HG03097 (cell line): ENCODE measurements around the gene PLA2G2F.

Experiments
- ATAC-seq: cut with Tn5 transposase; IDR thresholded peaks from one replicate; pipeline ENCODE4 v1.9.1; 2021; ENCODE audit not compliant: unreplicated experiment, low FRiP score

The PLA2G2F gene, protein sequence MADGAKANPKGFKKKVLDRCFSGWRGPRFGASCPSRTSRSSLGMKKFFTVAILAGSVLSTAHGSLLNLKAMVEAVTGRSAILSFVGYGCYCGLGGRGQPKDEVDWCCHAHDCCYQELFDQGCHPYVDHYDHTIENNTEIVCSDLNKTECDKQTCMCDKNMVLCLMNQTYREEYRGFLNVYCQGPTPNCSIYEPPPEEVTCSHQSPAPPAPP

DNA sequence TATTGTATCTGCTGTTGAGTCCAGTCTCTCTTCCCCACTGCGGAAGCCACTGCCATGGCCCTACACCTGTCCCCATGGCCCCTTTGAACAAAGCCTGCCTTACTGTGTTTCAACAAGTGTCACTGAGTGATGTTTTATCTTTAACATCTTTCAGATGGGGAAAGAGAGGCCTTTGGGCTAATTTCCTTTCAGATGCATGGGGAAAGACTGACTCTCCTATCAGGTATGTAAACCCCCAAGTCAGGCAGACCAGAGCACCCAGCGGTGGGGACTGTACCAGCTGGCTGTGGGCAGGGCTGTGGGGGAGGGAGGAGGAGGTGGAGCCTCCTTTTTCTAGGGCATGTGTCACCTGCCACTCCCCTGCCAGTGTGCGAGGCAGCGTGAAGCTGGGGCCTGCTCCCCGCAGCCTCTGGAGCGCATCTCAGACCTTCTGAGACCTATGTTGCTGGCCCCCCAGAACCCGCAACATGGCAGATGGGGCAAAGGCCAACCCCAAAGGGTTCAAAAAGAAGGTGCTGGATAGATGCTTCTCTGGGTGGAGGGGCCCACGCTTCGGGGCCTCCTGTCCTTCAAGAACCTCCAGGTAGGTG lies at the start of gene PLA2G2F:
Gene PLA2G2F, plus strand, starts transcription at position 363 of the 590 bp plus-strand sequence. Its CDS starts 105 bp downstream, at position 468.
- ATAC-seq = no peak

DNA sequence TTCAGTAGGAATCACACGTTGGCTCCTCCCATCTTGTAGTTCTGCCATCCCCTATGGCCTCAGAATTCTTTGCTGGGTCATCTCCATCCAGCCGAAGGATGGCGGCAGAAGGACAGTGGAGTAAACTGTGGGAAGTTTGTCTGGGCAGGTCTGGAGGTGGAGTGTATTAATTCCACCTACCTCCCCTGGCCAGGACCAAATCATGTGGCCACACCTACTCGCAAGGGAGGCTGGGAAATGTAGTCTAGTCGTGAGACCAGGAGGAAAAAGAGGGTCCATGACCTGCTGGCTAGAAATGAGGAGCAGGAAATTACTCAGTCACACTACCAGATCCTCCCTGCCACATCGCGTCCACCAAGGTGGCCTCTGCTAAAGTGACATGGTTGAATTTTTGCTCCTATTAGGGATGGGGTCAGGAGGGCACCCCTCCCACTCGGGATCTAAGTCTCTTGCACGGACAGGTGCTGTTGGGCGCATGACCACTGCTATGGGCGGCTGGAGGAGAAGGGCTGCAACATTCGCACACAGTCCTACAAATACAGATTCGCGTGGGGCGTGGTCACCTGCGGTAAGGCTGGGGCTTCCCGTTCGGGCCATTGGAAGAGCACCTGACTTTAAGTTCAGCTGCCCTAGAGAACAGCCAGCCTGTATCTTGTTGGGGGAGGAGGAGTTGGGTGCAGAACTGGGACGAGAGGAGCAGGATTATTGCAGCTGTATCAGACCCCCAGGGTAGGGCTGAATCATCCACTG lies 49.6 kb upstream of the PLA2G2F start:
- ATAC-seq = no peak

DNA sequence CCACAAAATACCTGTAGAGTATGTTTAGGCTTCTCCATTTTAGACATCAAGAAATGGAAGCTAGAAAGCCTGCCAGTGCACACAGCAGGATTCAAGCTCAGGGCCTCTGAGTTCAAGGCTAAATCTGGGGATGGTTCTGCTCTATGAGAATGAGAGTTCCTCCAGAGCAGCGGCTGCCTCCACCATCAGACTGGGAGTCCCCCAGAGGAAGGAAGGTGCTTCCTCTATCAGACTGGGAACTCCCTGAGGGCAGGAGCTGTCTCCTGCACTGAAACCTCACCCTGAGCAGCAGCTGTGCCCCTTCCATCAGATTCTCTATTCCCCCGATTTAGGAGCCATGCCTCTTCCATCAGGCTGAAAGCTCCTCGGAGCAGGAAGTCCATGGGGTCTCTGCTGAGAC lies 49.0 kb upstream of the PLA2G2F start:
- ATAC-seq = no peak

DNA sequence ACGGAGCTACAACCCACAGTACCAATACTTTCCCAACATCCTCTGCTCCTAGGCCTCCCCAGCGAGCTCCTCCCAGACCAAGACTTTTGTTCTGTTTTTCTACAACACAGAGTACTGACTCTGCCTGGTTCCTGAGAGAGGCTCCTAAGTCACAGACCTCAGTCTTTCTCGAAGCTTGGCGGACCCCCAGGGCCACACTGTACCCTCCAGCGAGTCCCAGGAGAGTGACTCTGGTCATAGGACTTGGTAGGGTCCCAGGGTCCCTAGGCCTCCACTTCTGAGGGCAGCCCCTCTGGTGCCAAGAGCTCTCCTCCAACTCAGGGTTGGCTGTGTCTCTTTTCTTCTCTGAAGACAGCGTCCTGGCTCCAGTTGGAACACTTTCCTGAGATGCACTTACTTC lies 48.5 kb upstream of the PLA2G2F start:
- ATAC-seq = no peak

DNA sequence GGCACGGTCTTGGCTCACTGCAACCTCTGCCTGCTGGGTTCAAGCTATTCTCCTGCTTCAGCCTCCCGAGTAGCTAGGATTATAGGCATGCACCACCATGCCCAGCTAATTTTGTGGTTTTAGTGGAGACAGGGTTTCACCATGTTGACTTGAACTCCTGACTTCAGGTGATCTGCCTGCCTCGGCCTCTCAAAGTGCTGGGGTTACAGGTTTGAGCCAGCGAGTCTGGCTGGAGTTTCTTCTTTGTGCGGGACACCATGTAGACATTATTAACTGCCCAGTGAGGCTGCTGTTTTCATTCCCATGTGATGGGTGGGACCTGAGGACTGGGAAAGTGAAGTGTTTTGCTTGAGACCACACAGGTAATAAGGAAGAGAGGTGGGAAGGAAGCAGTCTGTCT lies 45.8 kb upstream of the PLA2G2F start:
- ATAC-seq = no peak

DNA sequence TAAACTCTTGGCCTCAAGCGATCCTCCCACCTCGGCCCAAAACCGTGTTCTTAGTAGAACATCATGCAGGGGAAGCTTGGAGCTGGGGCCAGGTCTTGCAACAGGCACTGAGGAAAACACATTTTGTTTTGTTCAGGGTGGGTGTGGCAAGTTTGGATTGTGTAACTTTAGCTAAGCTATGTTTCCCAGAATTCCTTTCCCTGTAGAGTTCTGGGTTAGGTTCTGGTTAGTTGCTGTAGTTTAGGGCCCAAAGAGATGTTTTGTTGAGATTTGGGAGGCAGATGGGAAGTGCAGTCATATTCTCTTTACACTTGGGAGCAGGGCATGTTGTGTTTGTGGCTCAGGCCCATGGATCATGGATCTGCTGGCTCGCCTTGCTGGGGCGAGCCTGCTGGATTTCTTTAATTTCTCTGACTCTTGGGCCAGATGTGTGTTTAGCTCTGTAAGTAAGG lies 45.2 kb upstream of the PLA2G2F start:
- ATAC-seq = no peak

DNA sequence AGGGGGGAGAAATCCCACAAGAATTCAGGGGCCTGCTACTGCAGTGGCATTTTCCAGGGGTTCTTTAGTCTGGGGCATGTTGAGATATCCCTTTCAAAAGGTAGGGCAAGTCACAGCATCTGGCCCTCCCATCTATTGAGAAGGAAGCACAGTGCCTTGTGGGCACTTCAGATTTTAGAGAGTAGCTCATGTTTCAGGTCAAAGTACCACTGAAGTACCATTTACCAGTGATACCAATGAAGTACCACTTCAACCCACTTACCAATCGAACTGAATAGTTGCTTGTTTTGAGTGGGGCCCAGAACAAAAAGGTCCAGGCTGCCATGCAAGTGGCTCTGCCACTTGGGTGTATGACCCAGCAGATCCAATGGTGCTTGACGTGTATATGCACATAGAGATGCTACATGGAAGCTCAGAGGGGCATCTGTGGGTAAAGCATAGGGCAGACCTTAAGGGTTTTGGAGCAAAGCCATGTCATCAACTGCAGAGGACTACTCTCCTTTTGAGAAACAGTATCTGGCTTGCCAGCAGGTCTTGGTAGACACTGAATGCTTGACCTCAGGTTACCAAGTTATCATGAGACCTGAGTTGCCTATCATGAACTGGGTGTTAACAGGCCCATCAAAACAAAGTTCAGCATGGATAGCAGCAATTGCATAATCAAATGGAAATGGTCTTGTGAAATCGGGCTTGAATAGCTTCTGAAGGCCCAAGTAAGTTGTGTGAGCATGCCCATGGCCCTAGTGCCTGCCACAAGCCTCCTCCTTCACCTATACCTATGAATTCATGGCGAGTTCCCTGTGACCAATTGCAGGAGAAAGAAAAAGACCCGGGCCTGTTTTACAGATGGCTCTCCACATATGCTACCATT lies 43.3 kb upstream of the PLA2G2F start:
- no peak for ATAC-seq

DNA sequence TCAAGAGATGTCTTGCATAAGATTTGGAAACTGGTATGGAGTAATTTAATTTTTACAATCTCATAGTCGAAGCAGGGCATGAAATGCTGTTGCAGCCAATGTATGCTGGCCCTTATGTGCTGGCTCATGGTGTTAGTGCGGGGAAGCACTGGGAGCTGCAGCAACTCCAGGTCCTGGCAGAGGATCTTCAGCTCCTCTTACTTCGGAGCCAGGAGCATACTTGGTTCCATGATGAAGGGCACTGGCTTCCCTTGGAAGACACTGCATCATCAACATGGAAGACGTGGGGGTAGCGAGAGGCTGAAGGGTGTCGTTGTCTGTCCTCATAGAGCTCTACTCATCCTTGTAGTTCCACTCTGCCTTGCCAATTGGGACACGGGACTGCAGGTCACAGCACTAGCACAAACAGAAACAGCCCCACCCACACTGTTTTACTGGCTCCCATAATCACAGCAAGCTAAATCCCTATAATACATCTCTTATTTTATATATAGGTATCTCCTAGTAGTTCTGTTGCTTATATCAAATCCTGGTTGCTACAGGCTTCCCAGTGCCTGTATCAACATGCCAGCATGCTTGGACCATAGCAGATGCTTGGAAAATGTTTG lies 42.2 kb upstream of the PLA2G2F start:
- ATAC-seq = no peak

DNA sequence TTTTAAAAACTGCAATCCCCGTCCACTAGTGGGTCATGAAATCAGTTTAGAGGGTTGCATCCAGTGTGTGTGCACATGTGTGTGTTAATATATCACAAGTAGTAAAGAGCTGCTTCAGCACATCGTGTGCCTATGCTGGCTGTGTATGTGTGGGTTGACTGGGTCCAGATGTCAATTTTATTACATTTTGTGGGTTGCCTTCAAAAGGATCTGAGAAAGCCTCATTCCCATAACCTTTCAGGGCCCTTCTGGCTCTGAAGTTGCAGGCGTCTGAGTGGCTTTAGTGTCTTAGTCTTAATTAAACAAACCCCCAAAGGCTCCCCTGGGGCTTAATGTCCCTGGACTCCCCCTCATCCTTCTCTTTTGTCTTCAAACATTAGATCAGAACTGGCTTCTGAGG lies 39.6 kb upstream of the PLA2G2F start:
- ATAC-seq = no peak

DNA sequence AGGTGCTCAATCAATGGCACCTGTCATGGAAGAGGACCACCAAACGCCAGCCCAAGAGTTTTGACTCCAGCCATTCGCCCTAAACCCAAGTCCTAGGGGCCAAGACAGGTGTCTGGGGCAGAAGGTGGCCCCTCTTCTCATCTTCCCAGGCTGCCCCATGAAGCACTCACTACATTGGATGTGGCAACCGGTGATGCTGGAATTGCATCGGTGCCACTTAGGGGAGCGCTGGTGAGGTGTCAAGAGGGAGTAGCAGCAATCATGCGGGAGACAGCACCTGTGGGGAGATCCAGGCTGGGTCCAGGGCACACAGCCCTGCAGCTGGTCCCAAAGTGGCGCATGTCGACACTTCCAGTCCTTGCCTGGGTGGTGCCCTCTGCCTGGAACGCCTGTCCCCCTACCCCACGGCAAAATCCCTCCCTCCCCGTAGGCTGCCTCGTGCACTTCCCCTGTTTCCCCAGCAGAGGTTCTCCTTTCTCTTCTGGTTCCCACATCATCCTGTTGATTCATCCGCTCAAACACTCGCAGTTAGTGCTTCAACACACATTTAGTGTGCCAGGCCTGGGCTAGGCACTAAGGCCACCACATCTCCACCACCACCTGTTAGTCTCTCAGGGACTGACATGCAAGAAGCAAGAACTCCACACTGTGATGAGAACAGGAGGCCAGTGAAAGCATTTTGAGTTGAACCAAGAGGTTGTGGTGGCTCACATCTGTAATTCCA lies 38.3 kb upstream of the PLA2G2F start:
- no peak for ATAC-seq

DNA sequence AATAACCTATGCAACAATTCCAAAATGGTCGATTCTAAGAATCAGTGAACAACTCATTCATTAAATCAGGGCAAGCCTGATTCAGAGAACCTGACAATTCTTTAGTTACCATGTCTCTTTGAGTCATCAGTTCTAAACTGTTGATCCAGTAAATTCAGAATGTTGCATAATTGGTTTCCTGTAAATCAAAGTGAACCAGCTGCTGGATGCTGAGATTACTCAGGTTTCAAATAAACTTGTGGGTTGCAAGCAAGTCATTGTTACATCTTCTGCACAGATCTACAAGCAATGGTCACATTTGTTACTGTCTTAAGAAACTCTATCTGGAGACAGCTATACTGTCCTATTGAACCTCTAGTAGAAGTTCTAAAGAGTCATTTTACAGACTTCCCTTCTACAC lies 36.2 kb upstream of the PLA2G2F start:
- ATAC-seq = no peak

DNA sequence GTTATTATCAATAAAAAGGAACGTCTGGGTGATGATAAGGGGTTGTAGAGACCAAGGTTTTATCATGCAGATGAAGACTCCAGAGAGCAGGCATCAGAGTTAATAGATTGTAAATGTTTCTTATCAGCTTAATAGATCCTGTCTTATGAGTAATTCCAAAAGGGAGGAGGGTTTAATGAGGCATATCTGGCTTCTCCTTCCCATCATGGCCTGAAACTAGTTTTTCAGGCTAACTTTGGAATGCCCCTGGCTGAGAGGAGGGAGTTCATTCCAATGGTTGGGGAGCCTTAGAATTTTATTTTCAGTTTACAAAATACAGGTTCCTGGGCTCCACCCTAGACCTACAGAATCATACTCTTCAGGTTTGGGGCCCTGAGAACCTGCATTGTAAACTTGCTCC lies 33.3 kb upstream of the PLA2G2F start:
- ATAC-seq = no peak

DNA sequence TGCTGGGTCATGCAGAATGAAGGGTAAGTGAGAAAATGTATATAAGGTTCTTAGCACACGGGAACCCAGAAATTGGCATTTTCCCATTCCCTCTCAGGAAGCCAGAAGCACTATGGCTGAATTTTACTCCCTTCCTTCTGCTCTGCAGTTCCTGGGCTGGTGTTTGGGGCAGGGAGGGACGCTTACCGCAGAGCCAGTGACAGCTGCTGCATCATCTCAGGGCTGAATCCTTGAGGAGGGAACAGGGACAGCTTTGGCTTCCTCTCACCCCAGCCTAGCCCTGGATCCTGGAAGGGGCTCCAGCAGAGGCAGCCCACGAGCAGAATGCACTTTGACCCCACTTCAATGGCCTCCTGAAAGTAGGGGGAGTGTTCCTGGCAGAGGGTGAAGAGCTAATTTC lies 31.8 kb upstream of the PLA2G2F start:
- ATAC-seq = no peak

DNA sequence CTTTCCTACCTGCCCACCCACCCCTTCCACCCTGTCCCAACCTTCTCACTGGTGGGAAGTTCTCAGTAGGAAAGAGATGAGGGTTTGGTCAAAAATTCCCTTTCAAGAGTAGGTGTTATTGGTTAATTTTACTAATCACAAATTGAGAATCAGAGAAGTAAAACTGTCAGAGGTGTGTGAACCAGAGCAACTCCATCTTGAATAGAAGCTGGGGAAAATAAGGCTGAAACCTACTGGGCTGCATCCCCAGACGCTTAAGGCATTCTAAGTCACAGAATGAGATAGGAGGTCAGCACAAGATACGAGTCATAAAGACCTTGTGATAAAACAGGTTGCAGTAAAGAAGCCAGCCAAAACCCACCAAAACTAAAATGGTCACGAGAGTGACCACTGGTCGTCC lies 31.3 kb upstream of the PLA2G2F start:
- no peak for ATAC-seq

DNA sequence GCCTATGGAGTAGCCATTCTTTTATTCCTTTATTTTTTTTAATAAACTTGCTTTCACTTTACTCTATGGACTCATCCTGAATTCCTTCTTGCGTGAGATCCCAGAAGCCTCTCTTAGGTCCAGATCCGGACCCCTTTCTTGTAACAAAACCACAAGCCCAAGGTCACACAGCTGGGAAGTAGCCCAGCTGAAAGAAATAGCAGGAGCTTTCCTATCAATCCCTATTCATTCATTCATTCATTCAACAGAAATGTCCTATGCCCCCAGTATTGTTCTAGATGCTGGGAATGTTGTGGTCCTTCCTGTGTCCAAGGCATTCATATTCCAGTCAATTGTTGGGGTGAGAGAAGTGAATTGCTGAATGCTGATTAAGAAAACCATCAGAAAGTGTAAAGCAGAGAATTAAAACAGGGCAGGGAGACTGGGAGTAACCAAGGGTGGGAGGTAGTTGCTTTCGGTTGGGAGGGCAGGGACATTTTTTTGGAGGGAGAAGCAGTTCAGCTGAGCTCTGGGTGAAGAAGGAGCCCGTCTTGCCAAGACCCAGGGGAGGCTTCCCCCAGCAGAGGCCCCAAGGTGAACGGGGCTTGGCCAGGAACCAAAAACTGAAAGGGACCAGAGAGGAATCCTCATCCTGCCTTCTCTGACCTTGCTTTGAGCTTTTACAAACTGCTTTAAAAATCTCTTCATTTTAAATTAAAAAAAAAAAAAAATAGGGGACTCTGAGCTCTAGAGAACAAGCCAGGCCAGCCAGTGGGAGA lies 30.6 kb upstream of the PLA2G2F start:
- no peak for ATAC-seq

DNA sequence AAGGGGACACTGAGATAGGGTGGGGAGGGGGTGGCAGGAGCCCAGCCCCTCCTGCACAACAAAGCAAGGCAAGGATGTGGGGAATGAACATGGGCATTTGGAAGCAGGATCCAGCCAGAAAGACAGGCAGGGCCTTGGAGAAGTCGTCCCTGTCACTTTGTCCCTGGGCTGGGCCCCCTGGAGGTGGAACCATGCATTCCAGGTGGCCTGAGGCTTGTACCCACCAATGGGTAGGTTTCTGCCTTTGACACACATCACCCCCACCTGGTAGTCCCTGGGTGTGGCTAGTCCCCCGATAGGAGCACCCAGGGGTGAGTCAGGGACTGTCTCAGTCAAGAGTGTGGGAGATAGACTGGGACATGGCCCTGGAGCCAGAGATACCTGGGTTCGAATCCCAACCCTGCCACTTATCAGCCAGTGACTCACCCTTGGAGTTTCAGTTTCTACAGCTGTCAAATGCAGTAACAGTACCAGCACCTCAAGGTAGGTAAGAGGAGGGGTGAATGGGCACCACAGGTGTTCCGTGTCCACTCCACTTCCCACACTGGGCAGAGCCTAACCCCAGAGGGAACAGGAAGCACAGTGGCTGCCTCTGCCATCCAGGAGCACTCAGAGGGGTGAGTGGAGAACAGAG lies 29.8 kb upstream of the PLA2G2F start:
- ATAC-seq = no peak

DNA sequence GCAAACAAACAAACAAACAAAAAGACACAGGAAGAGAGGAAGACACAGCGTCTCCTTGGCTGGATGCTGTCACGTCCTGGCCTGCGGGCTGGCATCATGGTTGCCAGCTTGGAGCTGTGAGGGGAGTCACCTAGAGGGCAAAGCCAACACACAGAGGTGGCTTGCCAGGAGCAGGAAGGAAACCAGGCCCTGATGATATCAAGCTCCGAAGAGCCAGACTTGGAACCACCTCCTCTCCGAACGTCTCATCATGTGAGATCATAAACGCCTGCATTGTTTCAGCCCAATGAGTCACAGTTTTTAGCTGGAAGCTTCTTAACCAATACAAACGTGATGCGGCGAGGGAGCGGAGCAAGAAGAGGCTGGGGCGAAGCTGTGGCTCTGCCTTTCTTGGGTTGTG lies 28.4 kb upstream of the PLA2G2F start:
- no peak for ATAC-seq

DNA sequence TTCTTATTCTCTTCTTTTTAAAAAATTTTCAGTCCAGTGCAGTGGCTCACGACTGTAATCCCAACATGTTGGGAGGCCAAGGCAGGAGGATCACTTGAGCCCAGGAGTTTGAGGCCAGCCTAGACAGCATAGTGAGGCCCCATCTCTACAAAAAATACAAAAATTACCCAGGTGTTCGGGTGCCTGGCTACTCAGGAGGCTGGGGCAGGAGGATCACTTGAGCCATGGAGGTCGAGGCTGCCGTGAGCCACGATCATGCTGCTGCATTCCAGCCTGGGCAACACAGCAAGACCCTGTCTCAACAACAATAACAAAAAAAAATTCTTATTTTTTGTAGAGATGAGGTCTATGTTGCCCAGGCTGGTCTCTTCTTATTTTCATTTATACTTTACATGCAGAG lies 27.7 kb upstream of the PLA2G2F start:
- no peak for ATAC-seq
